ENCODE data around the gene ANOS1.
A peak's percentile ranks its signal among the peaks of the same experiment; 100 is the strongest.

DNA sequence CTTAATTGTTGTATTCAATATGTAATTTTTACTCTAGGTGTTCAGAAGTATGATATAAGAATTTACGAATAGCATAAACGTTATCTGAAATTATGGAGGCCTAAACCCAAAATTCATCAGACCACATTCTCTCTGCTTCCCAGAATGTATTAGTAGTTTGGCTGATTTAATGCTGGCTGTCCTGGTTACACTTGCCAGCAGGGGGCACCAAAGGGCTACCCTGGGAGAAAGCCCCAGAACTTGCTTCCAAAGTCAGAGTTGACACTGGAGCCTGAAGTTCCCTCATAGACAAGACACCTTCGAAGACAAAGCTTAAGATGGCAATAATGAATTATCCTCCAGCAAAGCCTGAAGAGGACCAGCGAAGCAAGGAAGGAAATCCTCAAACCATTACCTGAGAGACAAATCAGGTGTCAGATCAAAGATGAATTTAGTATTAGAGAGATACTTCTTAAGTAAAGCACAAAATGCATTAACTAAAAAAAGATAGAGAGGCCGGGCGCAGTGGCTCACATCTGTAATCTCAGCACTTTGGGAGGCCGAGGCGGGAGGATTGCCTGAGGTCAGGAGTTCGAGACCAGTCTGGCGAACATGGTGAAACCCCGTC lies 11.3 kb upstream of the ANOS1 start:
- TF ChIP-seq, protein P1, sequence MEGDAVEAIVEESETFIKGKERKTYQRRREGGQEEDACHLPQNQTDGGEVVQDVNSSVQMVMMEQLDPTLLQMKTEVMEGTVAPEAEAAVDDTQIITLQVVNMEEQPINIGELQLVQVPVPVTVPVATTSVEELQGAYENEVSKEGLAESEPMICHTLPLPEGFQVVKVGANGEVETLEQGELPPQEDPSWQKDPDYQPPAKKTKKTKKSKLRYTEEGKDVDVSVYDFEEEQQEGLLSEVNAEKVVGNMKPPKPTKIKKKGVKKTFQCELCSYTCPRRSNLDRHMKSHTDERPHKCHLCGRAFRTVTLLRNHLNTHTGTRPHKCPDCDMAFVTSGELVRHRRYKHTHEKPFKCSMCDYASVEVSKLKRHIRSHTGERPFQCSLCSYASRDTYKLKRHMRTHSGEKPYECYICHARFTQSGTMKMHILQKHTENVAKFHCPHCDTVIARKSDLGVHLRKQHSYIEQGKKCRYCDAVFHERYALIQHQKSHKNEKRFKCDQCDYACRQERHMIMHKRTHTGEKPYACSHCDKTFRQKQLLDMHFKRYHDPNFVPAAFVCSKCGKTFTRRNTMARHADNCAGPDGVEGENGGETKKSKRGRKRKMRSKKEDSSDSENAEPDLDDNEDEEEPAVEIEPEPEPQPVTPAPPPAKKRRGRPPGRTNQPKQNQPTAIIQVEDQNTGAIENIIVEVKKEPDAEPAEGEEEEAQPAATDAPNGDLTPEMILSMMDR (IDR thresholded peaks at IDR 0.05), result peak in 3 of 4 experiments; percentile 36 to 50 (median 46)
- no peak for TF ChIP-seq POLR2A (IDR thresholded peaks at IDR 0.05)
